ENCODE data around the gene ADGRF1.

Gene ADGRF1

GRCh38 chr6:46983007-46983411, 59.1 kb downstream of the ADGRF1 start:
- no peak for DNase-seq (ENCODE audit: low read depth in 1 of 2, low spot score in 1 of 2)

GRCh38 chr6:46979206-46979605, 62.9 kb downstream of the ADGRF1 start:
- no peak for DNase-seq (ENCODE audit: low read depth in 1 of 2, low spot score in 1 of 2)

GRCh38 chr6:46974786-46975185, 67.3 kb downstream of the ADGRF1 start:
- DNase-seq (ENCODE audit: low read depth in 1 of 2, low spot score in 1 of 2): no peak

- DNase-seq (ENCODE audit: low read depth in 1 of 2, low spot score in 1 of 2): no peak
Measured at GRCh38 chr6:46973029-46973428, 69.1 kb downstream of the ADGRF1 start.

GRCh38 chr6:46972531-46972930, 69.6 kb downstream of the ADGRF1 start:
- DNase-seq (ENCODE audit: low read depth in 1 of 2, low spot score in 1 of 2): no peak

GRCh38 chr6:46969206-46969605, 72.9 kb downstream of the ADGRF1 start:
- DNase-seq (ENCODE audit: low read depth in 1 of 2, low spot score in 1 of 2): no peak

GRCh38 chr6:46967826-46968349, 74.2 kb downstream of the ADGRF1 start:
- DNase-seq (ENCODE audit: low read depth in 1 of 2, low spot score in 1 of 2): no peak

GRCh38 chr6:46964716-46965519, 77.2 kb downstream of the ADGRF1 start:
- DNase-seq (ENCODE audit: low read depth in 1 of 2, low spot score in 1 of 2): no peak

GRCh38 chr6:46963626-46964025, 78.5 kb downstream of the ADGRF1 start:
- no peak for DNase-seq (ENCODE audit: low read depth in 1 of 2, low spot score in 1 of 2)

- DNase-seq (ENCODE audit: low read depth in 1 of 2, low spot score in 1 of 2): no peak
Measured at GRCh38 chr6:46963039-46963438, 79.1 kb downstream of the ADGRF1 start.

GRCh38 chr6:46961711-46962110, 80.4 kb downstream of the ADGRF1 start:
- DNase-seq (ENCODE audit: low read depth in 1 of 2, low spot score in 1 of 2): no peak

- no peak for DNase-seq (ENCODE audit: low read depth in 1 of 2, low spot score in 1 of 2)
Measured at GRCh38 chr6:46961232-46961631, 80.9 kb downstream of the ADGRF1 start.

GRCh38 chr6:46959419-46959818, 82.7 kb downstream of the ADGRF1 start:
- no peak for DNase-seq (ENCODE audit: low read depth in 1 of 2, low spot score in 1 of 2)

- no peak for DNase-seq (ENCODE audit: low read depth in 1 of 2, low spot score in 1 of 2)
Measured at GRCh38 chr6:46956409-46956808, 85.7 kb downstream of the ADGRF1 start.

- DNase-seq (ENCODE audit: low read depth in 1 of 2, low spot score in 1 of 2): no peak
Measured at GRCh38 chr6:46954837-46955451, 87.2 kb downstream of the ADGRF1 start.

GRCh38 chr6:46953921-46954320, 88.2 kb downstream of the ADGRF1 start:
- no peak for DNase-seq (ENCODE audit: low read depth in 1 of 2, low spot score in 1 of 2)

- DNase-seq (ENCODE audit: low read depth in 1 of 2, low spot score in 1 of 2): no peak
Measured at GRCh38 chr6:46949632-46950280, 92.4 kb downstream of the ADGRF1 start.

GRCh38 chr6:46948699-46949098, 93.4 kb downstream of the ADGRF1 start:
- DNase-seq (ENCODE audit: low read depth in 1 of 2, low spot score in 1 of 2): no peak

Data from activated CD4-positive, alpha-beta T cell treated with anti-CD3 and anti-CD28 coated beads, Interleukin-2, amount 50 U/mL, for 24 hours (primary cell).